HEK293 (cell line): Measurements from ENCODE around the gene KIRREL1.

Experiments
- CTCF ChIA-PET: fragments of 350-600 bp; formaldehyde crosslinking; extraction: SDS; loops from one replicate; lab custom pipeline; 2021; ENCODE audit warnings: antibody characterized with exemption; lab: Yijun Ruan, JAX
- POLR2A ChIA-PET: fragments of 300-600 bp; formaldehyde crosslinking; extraction: SDS; loops from one replicate; lab custom pipeline; 2020; ENCODE audit warnings: antibody characterized with exemption, inconsistent platforms; lab: Yijun Ruan, JAX
- H3K27ac ChIP-seq: fragments of 200-500 bp; sonication (Bioruptor generic); 2 replicates; pipeline ENCODE4 v1.5.1; 2014; ENCODE audit warnings: low read depth, low read length, control low read depth, inconsistent platforms; ENCODE audit errors: extremely low read depth
- H3K36me3 ChIP-seq, 2 experiments: fragments of 200-500 bp in 1 of 2; sonication (Bioruptor generic) in 1 of 2; 1 replicate in 1 of 2; 2 replicates in 1 of 2; pipeline ENCODE4 v1.5.1; 2014 to 2017; ENCODE audit warnings: inconsistent platforms in 2 of 2, low read length in 2 of 2; ENCODE audit not compliant: control insufficient read depth in 2 of 2, insufficient read depth in 1 of 2
- H3K4me1 ChIP-seq: fragments of 200-500 bp; sonication (Bioruptor generic); 2 replicates; pipeline ENCODE4 v1.5.1; 2014; ENCODE audit warnings: mild to moderate bottlenecking, low read length, inconsistent platforms; ENCODE audit not compliant: control insufficient read depth, insufficient read depth
- H3K4me3 ChIP-seq: 2 replicates; pipeline ENCODE4 v1.5.1; 2011; ENCODE audit warnings: low read depth, mild to moderate bottlenecking, control low read depth, low read length, moderate library complexity
- H3K9me3 ChIP-seq: fragments of 200-500 bp; sonication (Bioruptor generic); 2 replicates; pipeline ENCODE4 v1.5.1; 2014; ENCODE audit warnings: low read depth, low read length, inconsistent platforms; ENCODE audit not compliant: control insufficient read depth, insufficient read depth
- ATF2 ChIP-seq: fragments of 450-650 bp; formaldehyde crosslinking; IDR thresholded peaks from 2 replicates; pipeline ENCODE4 v1.5.1; 2016; ENCODE audit warnings: missing biosample characterization, missing genetic modification characterization, low read depth
- CTCF ChIP-seq: fragments of 450-650 bp; formaldehyde crosslinking; IDR thresholded peaks from 2 replicates; pipeline ENCODE4 v1.5.1; 2016; ENCODE audit warnings: missing biosample characterization, missing genetic modification characterization
- KLF17 ChIP-seq: fragments of 450-650 bp; formaldehyde crosslinking; IDR thresholded peaks from 2 replicates; pipeline ENCODE4 v1.5.1; 2016; ENCODE audit warnings: missing biosample characterization, missing genetic modification characterization
- TSHZ1 ChIP-seq: fragments of 450-650 bp; formaldehyde crosslinking; IDR thresholded peaks from 2 replicates; pipeline ENCODE4 v1.5.1; 2016; ENCODE audit warnings: missing biosample characterization, missing genetic modification characterization, borderline replicate concordance
- WT1 ChIP-seq: fragments of 450-650 bp; formaldehyde crosslinking; IDR thresholded peaks from 2 replicates; pipeline ENCODE4 v1.5.1; 2016; ENCODE audit warnings: missing biosample characterization, missing genetic modification characterization
- ZBTB21 ChIP-seq: fragments of 450-650 bp; formaldehyde crosslinking; IDR thresholded peaks from 2 replicates; pipeline ENCODE4 v1.5.1; 2017; ENCODE audit warnings: missing biosample characterization, missing genetic modification characterization
- ZEB2 ChIP-seq: fragments of 450-650 bp; formaldehyde crosslinking; IDR thresholded peaks from 2 replicates; pipeline ENCODE4 v1.5.1; 2016; ENCODE audit warnings: missing biosample characterization, missing genetic modification characterization
- ZNF10 ChIP-seq: fragments of 450-650 bp; formaldehyde crosslinking; IDR thresholded peaks from 2 replicates; pipeline ENCODE4 v1.5.1; 2017; ENCODE audit warnings: missing biosample characterization, missing genetic modification characterization
- ZNF184 ChIP-seq: fragments of 450-650 bp; IDR thresholded peaks from 2 replicates; pipeline ENCODE4 v1.5.1; 2018; ENCODE audit warnings: missing biosample characterization, mild to moderate bottlenecking, missing genetic modification characterization
- ZNF2 ChIP-seq: fragments of 450-650 bp; formaldehyde crosslinking; IDR thresholded peaks from 2 replicates; pipeline ENCODE4 v1.5.1; 2016; ENCODE audit warnings: missing biosample characterization, missing genetic modification characterization
- ZNF24 ChIP-seq: fragments of 450-650 bp; formaldehyde crosslinking; IDR thresholded peaks from 2 replicates; pipeline ENCODE4 v1.5.1; 2016; ENCODE audit warnings: missing biosample characterization, missing genetic modification characterization
- ZNF26 ChIP-seq: fragments of 450-650 bp; formaldehyde crosslinking; IDR thresholded peaks from 2 replicates; pipeline ENCODE4 v1.5.1; 2016; ENCODE audit warnings: missing biosample characterization, missing genetic modification characterization
- ZNF266 ChIP-seq: fragments of 450-650 bp; formaldehyde crosslinking; IDR thresholded peaks from 2 replicates; pipeline ENCODE4 v1.5.1; 2016; ENCODE audit warnings: missing biosample characterization, missing genetic modification characterization, low read depth
- ZNF324 ChIP-seq: fragments of 450-650 bp; formaldehyde crosslinking; IDR thresholded peaks from 2 replicates; pipeline ENCODE4 v1.5.1; 2016; ENCODE audit warnings: missing biosample characterization, missing genetic modification characterization
- ZNF423 ChIP-seq: fragments of 450-650 bp; formaldehyde crosslinking; IDR thresholded peaks from 2 replicates; pipeline ENCODE4 v1.5.1; 2016; ENCODE audit warnings: missing biosample characterization, missing genetic modification characterization
- ZNF426 ChIP-seq: fragments of 450-650 bp; formaldehyde crosslinking; IDR thresholded peaks from 2 replicates; pipeline ENCODE4 v1.5.1; 2017; ENCODE audit warnings: missing biosample characterization, missing genetic modification characterization, mild to moderate bottlenecking, inconsistent platforms, moderate library complexity
- ZNF558 ChIP-seq: fragments of 450-650 bp; formaldehyde crosslinking; IDR thresholded peaks from 2 replicates; pipeline ENCODE4 v1.5.1; 2016; ENCODE audit warnings: missing biosample characterization, missing genetic modification characterization
- ZNF585B ChIP-seq: fragments of 450-650 bp; formaldehyde crosslinking; IDR thresholded peaks from 2 replicates; pipeline ENCODE4 v1.5.1; 2016; ENCODE audit warnings: missing biosample characterization, missing genetic modification characterization
- ZSCAN23 ChIP-seq: fragments of 450-650 bp; formaldehyde crosslinking; IDR thresholded peaks from 2 replicates; pipeline ENCODE4 v1.5.1; 2016; ENCODE audit warnings: missing biosample characterization, missing genetic modification characterization

KIRREL1 gene

GRCh38 chr1:157965584-157965983, 27.9 kb upstream of the KIRREL1 start:
- H3K9me3 ChIP-seq: no peaks in the 10 kb centered on the region
- POLR2A ChIA-PET: no interaction called here
- no peak overlapping the region for H3K27ac ChIP-seq
- H3K4me1 ChIP-seq: no peaks in the 10 kb centered on the region
- no peak overlapping the region for H3K4me3 ChIP-seq
- TF ChIP-seq ZNF558 (tag by site-specific recombination) (no peak), ZBTB21 (no peak), CTCF (tag by site-specific recombination) (no peak), ZNF184 (tag by site-specific recombination) (no peak), ZEB2 (tag by site-specific recombination) (no peak), ZSCAN23 (no peak), ZNF426 (no peak), ZNF324 (tag by site-specific recombination) (no peak), ZNF585B (tag by site-specific recombination) (no peak), WT1 (tag by site-specific recombination) (no peak), ATF2 (tag by site-specific recombination) (no peak), ZNF10 (no peak), ZNF423 (tag by site-specific recombination) (no peak), ZNF2 (tag by site-specific recombination) (no peak), TSHZ1 (no peak), ZNF266 (tag by site-specific recombination) (no peak), KLF17 (tag by site-specific recombination) (no peak), ZNF24 (no peak), ZNF26 (tag by site-specific recombination) (no peak)
- TF ChIP-seq, all 188 proteins: peak for 0
- CTCF ChIA-PET: interaction anchor here (0.8 to 18.5 kb wide), 6 partner anchors 17 to 364 kb away, joined by 3 to 805 read pairs (median 4); a partner anchor contains a TSS
- no peaks in the 10 kb centered on the region for H3K36me3 ChIP-seq
